GM18870 (cell line): ENCODE results near the gene MIA2.
"Not testable (repeated sequence)": the region's sequence is repeated elsewhere in the genome, so short reads cannot be mapped to it uniquely, and the experiment has no call there.

Experiments used
- ATAC-seq: cut with Tn5 transposase; IDR thresholded peaks from one replicate; pipeline ENCODE4 v1.9.1; 2021; ENCODE audit warnings: moderate library complexity; ENCODE audit not compliant: unreplicated experiment

MIA2 gene

GRCh38 chr14:39233680-39234326 is at the start of gene MIA2:
MIA2 (plus strand) TSS chr14:39233915; CDS start chr14:39234115, 200 bp downstream.
- ATAC-seq: no peak

- no peak for ATAC-seq
These were observed 49.0 kb upstream of the MIA2 start for GRCh38 chr14:39184628-39185255.

GRCh38 chr14:39185256-39186049 is 48.3 kb upstream of the MIA2 start:
- ATAC-seq: no peak

- ATAC-seq: no peak
These were observed 46.7 kb upstream of the MIA2 start for GRCh38 chr14:39186941-39187525.

- ATAC-seq: no peak
These were observed 29.8 kb upstream of the MIA2 start for GRCh38 chr14:39203659-39204606.

- not testable (repeated sequence) for ATAC-seq
These were observed 26.3 kb upstream of the MIA2 start for GRCh38 chr14:39207430-39207829.

GRCh38 chr14:39211109-39211741 is 22.5 kb upstream of the MIA2 start:
- ATAC-seq: no peak

GRCh38 chr14:39212034-39212433 is 21.7 kb upstream of the MIA2 start:
- ATAC-seq: no peak

- ATAC-seq: no peak
These were observed 21.0 kb upstream of the MIA2 start for GRCh38 chr14:39212693-39213092.

GRCh38 chr14:39217214-39217879 is 16.4 kb upstream of the MIA2 start:
- ATAC-seq: no peak

GRCh38 chr14:39218171-39218769 is 15.4 kb upstream of the MIA2 start:
- no peak for ATAC-seq

GRCh38 chr14:39219075-39219499 is 14.6 kb upstream of the MIA2 start:
- ATAC-seq: no peak

GRCh38 chr14:39220473-39220872 is 13.2 kb upstream of the MIA2 start:
- not testable (repeated sequence) for ATAC-seq

GRCh38 chr14:39228044-39228443 is 5.7 kb upstream of the MIA2 start:
- ATAC-seq: no peak

GRCh38 chr14:39228509-39229221 is 5.0 kb upstream of the MIA2 start:
- ATAC-seq: peak; percentile 0

GRCh38 chr14:39229222-39229543 is 4.5 kb upstream of the MIA2 start:
- peak; percentile 62 for ATAC-seq

- ATAC-seq: no peak
These were observed 4.1 kb upstream of the MIA2 start for GRCh38 chr14:39229601-39230110.

GRCh38 chr14:39230416-39231035 is 3.2 kb upstream of the MIA2 start:
- ATAC-seq: no peak
